DOHH2 (cell line): Measurements from ENCODE around the gene TTYH2.

Source experiments
- CTCF ChIP-seq: fragments of 200-600 bp; sonication (generic); IDR thresholded peaks from one replicate; pipeline ENCODE4 v1.5.1; 2014; ENCODE audit warnings: antibody characterized with exemption, mild to moderate bottlenecking, low read depth, low read length; ENCODE audit not compliant: poor library complexity, severe bottlenecking
- EZH2phosphoT487 ChIP-seq: fragments of 200-600 bp; sonication (generic); IDR thresholded peaks from 2 replicates; pipeline ENCODE4 v1.6.1; 2017; ENCODE audit warnings: borderline replicate concordance, mild to moderate bottlenecking, antibody characterized with exemption, low read length, moderate library complexity, mixed read lengths

DNA sequence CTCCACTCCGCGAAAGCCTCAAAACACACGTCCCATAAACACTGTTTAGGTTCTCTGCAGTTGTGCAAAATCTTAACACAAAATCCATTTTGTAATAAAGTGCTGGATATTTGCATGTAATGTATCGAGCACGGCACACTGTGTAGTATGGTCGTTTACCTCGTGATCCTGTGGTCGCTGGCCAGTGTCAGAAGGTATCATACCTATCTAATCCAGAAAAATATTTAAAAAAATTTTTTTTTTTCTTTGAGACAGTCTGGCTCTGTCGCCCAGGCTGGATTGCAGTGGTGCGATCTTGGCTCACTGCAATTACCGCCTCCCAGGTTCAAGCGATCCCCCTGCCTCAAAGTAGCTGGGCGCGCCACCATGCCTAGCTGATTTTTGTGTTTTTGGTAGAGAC, 8.9 kb upstream of the TTYH2 start:
- TF ChIP-seq CTCF (no peak), EZH2phosphoT487 (no peak)
